ENCODE results near the gene SPHK2. TPM values are rescaled to one million over a fixed set of nuclear protein-coding genes. Genes with fewer than 3 reads are reported as not detected.

SPHK2 gene
- total and polyA plus RNA-seq, 2 experiments from 2014 or later = 7.2 to 9.9 TPM

DNA sequence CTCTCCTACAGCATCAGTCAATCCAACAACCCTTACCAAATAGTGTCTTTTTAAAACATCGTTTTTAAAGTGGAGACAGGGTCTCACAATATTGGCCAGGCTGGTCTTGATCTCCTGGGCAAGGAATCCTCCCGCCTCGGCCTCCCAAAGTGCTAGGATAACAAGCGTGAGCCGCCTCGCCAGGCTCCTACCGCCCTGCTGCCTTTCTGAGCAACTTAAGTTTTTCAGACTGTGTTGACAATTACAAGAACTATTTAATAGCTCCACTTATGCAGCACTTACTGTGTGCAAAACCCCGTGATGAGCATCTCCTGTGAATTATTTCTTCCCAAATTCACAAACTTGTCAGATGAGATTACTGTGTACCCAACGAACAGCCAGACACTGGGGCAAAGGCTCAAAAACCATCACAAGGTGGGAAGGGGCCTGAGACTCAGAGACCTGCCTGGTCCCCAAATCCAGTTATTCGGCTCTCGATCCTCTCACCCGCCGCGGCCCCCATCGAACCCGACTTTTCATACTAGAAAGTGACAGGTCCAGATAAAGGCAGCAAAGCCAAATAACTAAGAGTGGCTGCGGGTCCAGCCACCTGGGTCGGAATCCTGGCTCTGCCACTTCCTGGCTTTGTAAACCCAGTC, 909 bp upstream of the SPHK2 start:
- Histone ChIP-seq H3K79me2 (ENCODE audit: insufficient read depth) (peaks cover 55% of the 10 kb centered on the region), H3K36me3 (ENCODE audit: low read depth) (peaks cover 21% of the 10 kb centered on the region), H3K27me3 (replicated peaks; ENCODE audit: insufficient read depth) (no peaks in the 10 kb centered on the region), H2AFZ (no peak overlapping the region; the same call in 1 of the 2 replicates), H4K20me1 (ENCODE audit: insufficient read depth) (peaks cover 12% of the 10 kb centered on the region; the same call in 1 of the 2 replicates), H3K27ac (peak overlapping the region; percentile 89), H3F3A (ENCODE audit: insufficient read depth) (peaks cover 20% of the 10 kb centered on the region; the same call in 1 of the 2 replicates), H3K4me1 (ENCODE audit: insufficient read depth) (peaks cover 21% of the 10 kb centered on the region), H3K4me3 (peak overlapping the region; percentile 96), H3K4me2 (ENCODE audit: unreplicated experiment) (peak overlapping the region; percentile 100), H3K9ac (peak overlapping the region; percentile 98), H3K9me3 (ENCODE audit: low read depth) (no peaks in the 10 kb centered on the region), H3K9me2 (ENCODE audit: insufficient read depth) (no peaks in the 10 kb centered on the region)
- no peak for TF ChIP-seq EZH2 (IDR thresholded peaks at IDR 0.05; ENCODE audit: insufficient read depth, poor library complexity, severe bottlenecking)
- TF ChIP-seq EZH2phosphoT487 (IDR thresholded peaks at IDR 0.05; ENCODE audit: insufficient read depth, low read depth) = no peak
- DNase-seq = peak; percentile 43
- in situ Hi-C loops (cut with MboI) = no loop called here
- WGBS, 2 experiments (ENCODE audit: low coverage in 1 of 2, low lambda C conversion rate in 2 of 2, missing lambda C conversion rate in 2 of 2) = 0 to 1% methylated on average over 18 of the region's 18 CpGs

DNA sequence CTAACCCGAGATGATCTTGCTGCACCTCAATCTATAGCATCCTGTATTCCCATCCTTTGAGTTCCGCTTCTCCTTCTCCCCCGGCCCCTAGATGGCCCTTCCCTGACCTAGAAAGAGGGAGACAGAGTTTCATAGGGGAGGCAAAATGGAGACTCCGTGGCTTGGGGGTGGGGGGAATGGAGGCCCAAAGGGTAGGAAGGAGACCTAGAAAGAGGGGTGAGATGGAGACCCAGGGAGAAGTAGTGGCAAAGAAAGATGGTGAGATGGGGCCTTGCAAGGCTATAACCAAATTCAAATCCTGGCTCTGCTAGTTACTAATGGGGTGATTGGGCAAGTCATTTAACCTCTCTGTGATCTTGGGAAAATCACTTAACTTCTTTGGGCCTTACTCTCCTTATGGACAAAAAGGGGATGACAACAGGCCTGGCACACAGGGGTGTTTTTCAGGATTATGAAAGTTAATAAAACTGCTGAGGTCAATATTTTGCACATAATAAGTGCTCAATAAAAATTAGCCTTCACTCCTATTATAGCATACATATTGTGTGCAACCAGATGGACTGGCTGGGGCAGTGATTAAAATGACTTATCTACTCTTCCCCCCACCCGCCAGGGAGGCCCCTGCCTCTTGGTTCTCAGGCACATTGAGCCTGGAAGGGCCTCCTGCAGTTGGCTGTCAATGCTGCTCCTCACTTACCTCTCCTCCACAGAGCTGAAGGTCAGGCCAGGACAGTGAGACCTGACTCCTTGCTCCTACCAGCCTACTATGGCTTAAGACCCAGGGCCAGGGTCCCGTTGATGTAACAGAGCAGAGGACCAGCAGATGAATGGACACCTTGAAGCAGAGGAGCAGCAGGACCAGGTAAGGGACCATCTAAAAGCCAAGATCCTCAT, 633 bp downstream of the SPHK2 start:
- WGBS, 2 experiments (ENCODE audit: low coverage in 1 of 2, low lambda C conversion rate in 2 of 2, missing lambda C conversion rate in 2 of 2) = 33 to 38% methylated on average over 6 of the region's 6 CpGs
- Histone ChIP-seq H3K4me1 (ENCODE audit: insufficient read depth) (peaks cover 26% of the 10 kb centered on the region), H3K27ac (peak overlapping the region; percentile 89), H3K9me3 (ENCODE audit: low read depth) (no peaks in the 10 kb centered on the region), H3K36me3 (ENCODE audit: low read depth) (peaks cover 19% of the 10 kb centered on the region), H2AFZ (peak overlapping the region; percentile 60), H3K27me3 (replicated peaks; ENCODE audit: insufficient read depth) (no peaks in the 10 kb centered on the region), H3K4me2 (ENCODE audit: unreplicated experiment) (peak overlapping the region; percentile 94), H3F3A (ENCODE audit: insufficient read depth) (peaks cover 13% of the 10 kb centered on the region; the same call in 1 of the 2 replicates), H3K79me2 (ENCODE audit: insufficient read depth) (peaks cover 55% of the 10 kb centered on the region), H4K20me1 (ENCODE audit: insufficient read depth) (peaks cover 12% of the 10 kb centered on the region; the same call in 1 of the 2 replicates), H3K4me3 (peak overlapping the region; percentile 96), H3K9me2 (ENCODE audit: insufficient read depth) (no peaks in the 10 kb centered on the region), H3K9ac (peak overlapping the region; percentile 98)
- TF ChIP-seq EZH2 (IDR thresholded peaks at IDR 0.05; ENCODE audit: insufficient read depth, poor library complexity, severe bottlenecking) = no peak
- no peak for TF ChIP-seq EZH2phosphoT487 (IDR thresholded peaks at IDR 0.05; ENCODE audit: insufficient read depth, low read depth)
- peak; percentile 82 for DNase-seq
- in situ Hi-C loops (cut with MboI) = no loop called here

DNA sequence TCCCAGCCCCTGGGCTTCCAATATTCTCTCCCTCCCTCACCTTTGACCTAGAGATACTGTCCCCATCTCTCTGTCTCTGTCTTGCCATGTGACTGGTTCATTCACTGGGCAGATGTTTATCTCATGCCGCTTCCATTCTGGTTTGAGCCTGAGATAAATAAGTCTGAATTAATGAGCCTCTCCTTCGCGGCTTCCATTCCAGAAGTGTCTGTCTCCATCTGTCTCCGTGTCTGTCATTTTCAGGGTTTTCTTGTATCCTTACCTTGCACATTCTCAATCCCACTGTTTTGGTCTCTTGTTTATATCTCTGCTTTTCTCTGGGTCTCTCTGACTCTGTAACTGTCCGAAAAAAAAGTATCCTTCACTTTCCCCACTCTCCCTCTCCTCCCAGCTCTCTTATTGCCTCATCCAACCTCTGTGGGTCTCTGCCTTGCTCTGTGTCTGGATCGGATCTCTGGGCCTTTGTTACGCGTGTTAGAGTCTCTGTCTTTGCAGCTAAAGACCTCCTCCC, 4.3 kb downstream of the SPHK2 start:
- no peaks in the 10 kb centered on the region for H4K20me1 ChIP-seq (ENCODE audit: insufficient read depth)
- H3K4me1 ChIP-seq (ENCODE audit: insufficient read depth) = peaks cover 11% of the 10 kb centered on the region
- in situ Hi-C loops (cut with MboI) = no loop called here
- H2AFZ ChIP-seq = peak overlapping the region; percentile 80
- H3K9ac ChIP-seq = peak overlapping the region; percentile 75
- H3F3A ChIP-seq (ENCODE audit: insufficient read depth) = no peaks in the 10 kb centered on the region
- no peak for DNase-seq
- peaks cover 26% of the 10 kb centered on the region for H3K79me2 ChIP-seq (ENCODE audit: insufficient read depth)
- H3K9me2 ChIP-seq (ENCODE audit: insufficient read depth) = no peaks in the 10 kb centered on the region
- no peak for TF ChIP-seq EZH2phosphoT487 (IDR thresholded peaks at IDR 0.05; ENCODE audit: insufficient read depth, low read depth)
- TF ChIP-seq EZH2 (IDR thresholded peaks at IDR 0.05; ENCODE audit: insufficient read depth, poor library complexity, severe bottlenecking) = no peak
- no peaks in the 10 kb centered on the region for H3K9me3 ChIP-seq (ENCODE audit: low read depth)
- peak overlapping the region; percentile 66 for H3K4me3 ChIP-seq
- 25% methylated on average over 8 of the region's 8 CpGs for WGBS, 2 experiments (ENCODE audit: low coverage in 1 of 2, low lambda C conversion rate in 2 of 2, missing lambda C conversion rate in 2 of 2)
- H3K27me3 ChIP-seq (replicated peaks; ENCODE audit: insufficient read depth) = no peaks in the 10 kb centered on the region
- H3K36me3 ChIP-seq (ENCODE audit: low read depth) = no peaks in the 10 kb centered on the region
- H3K4me2 ChIP-seq (ENCODE audit: unreplicated experiment) = peak overlapping the region; percentile 72
- H3K27ac ChIP-seq = peak overlapping the region; percentile 57

DNA sequence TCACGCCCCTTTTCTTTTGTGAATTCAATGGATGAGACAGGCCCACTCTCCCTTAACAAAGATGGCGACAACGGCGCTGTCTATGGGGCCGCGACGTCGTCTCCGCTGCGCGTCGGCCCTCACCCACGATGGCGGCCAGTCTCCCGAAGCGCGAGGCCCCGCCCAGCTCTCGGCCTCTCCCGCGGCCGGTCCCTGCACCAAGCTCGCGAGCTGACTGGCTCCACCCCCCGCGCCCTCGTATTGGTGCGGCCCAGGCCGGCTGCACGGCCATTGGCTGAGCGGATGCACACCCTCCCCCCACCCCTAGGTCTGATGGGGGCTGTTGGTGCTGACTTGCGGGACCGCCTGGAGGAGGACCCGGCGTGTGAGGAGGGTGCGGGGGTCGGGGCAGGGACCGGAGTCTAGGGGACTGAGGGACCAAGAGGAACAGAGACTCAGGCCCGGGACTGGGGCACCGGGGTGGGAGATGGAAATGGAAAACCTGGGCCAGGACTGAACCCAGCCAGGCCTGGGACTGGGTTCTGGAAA, 4.8 kb downstream of the SPHK2 start:
- no peaks in the 10 kb centered on the region for H3F3A ChIP-seq (ENCODE audit: insufficient read depth)
- H3K9ac ChIP-seq = peak overlapping the region; percentile 75
- no peaks in the 10 kb centered on the region for H3K9me2 ChIP-seq (ENCODE audit: insufficient read depth)
- peak overlapping the region; percentile 57 for H3K27ac ChIP-seq
- H3K4me2 ChIP-seq (ENCODE audit: unreplicated experiment) = peak overlapping the region; percentile 72
- DNase-seq = peak; percentile 100
- 2 to 3% methylated on average over 31 to 40 of the region's 40 CpGs for WGBS, 2 experiments (ENCODE audit: low coverage in 1 of 2, low lambda C conversion rate in 2 of 2, missing lambda C conversion rate in 2 of 2)
- H2AFZ ChIP-seq = peak overlapping the region; percentile 80
- peaks cover 22% of the 10 kb centered on the region for H3K79me2 ChIP-seq (ENCODE audit: insufficient read depth)
- H4K20me1 ChIP-seq (ENCODE audit: insufficient read depth) = no peaks in the 10 kb centered on the region
- H3K36me3 ChIP-seq (ENCODE audit: low read depth) = no peaks in the 10 kb centered on the region
- no peak for TF ChIP-seq EZH2 (IDR thresholded peaks at IDR 0.05; ENCODE audit: insufficient read depth, poor library complexity, severe bottlenecking)
- no peak for TF ChIP-seq EZH2phosphoT487 (IDR thresholded peaks at IDR 0.05; ENCODE audit: insufficient read depth, low read depth)
- in situ Hi-C loops (cut with MboI) = no loop called here
- no peaks in the 10 kb centered on the region for H3K9me3 ChIP-seq (ENCODE audit: low read depth)
- H3K4me1 ChIP-seq (ENCODE audit: insufficient read depth) = peaks cover 11% of the 10 kb centered on the region
- H3K27me3 ChIP-seq (replicated peaks; ENCODE audit: insufficient read depth) = no peaks in the 10 kb centered on the region
- H3K4me3 ChIP-seq = peak overlapping the region; percentile 66

Measured in GM23248 (cell line).